ENCODE measurements around the gene GNRHR. TPM values are rescaled to one million over a fixed set of nuclear protein-coding genes. Genes with fewer than 3 reads are reported as not detected.

Gene GNRHR
- total RNA-seq, 1 donor from 2014 or later = not detected

GRCh38 chr4:67723949-67724348 is 30.2 kb downstream of the GNRHR start:
- Mint-ChIP-seq H3K9me3 (ENCODE audit: unreplicated experiment) (peaks cover 9% of the 10 kb centered on the region), H3K4me1 (ENCODE audit: unreplicated experiment) (peaks cover 2% of the 10 kb centered on the region), H3K4me3 (ENCODE audit: unreplicated experiment) (no peak overlapping the region), H3K36me3 (ENCODE audit: unreplicated experiment) (peaks cover 7% of the 10 kb centered on the region), H3K27ac (ENCODE audit: unreplicated experiment) (no peak overlapping the region), H3K27me3 (ENCODE audit: unreplicated experiment) (no peaks in the 10 kb centered on the region)
- no peak for TF ChIP-seq CTCF (IDR thresholded peaks at IDR 0.05)
- no peak for DNase-seq (ENCODE audit: extremely low spot score, unreplicated experiment)

GRCh38 chr4:67723341-67723740 is 30.8 kb downstream of the GNRHR start:
- TF ChIP-seq CTCF (IDR thresholded peaks at IDR 0.05) = no peak

GRCh38 chr4:67721770-67722597 is 32.2 kb downstream of the GNRHR start:
- no peak overlapping the region for H3K4me3 Mint-ChIP-seq (ENCODE audit: unreplicated experiment)
- H3K9me3 Mint-ChIP-seq (ENCODE audit: unreplicated experiment) = peaks cover 3% of the 10 kb centered on the region
- DNase-seq (ENCODE audit: extremely low spot score, unreplicated experiment) = no peak
- peaks cover 6% of the 10 kb centered on the region for H3K36me3 Mint-ChIP-seq (ENCODE audit: unreplicated experiment)
- peaks cover 2% of the 10 kb centered on the region for H3K4me1 Mint-ChIP-seq (ENCODE audit: unreplicated experiment)
- no peak for TF ChIP-seq CTCF (IDR thresholded peaks at IDR 0.05)
- no peaks in the 10 kb centered on the region for H3K27me3 Mint-ChIP-seq (ENCODE audit: unreplicated experiment)
- H3K27ac Mint-ChIP-seq (ENCODE audit: unreplicated experiment) = no peak overlapping the region

More at GRCh38 chr4:67723341-67723740, 30.8 kb downstream of the GNRHR start:
- peaks cover 7% of the 10 kb centered on the region for H3K36me3 Mint-ChIP-seq (ENCODE audit: unreplicated experiment)
- no peak overlapping the region for H3K4me3 Mint-ChIP-seq (ENCODE audit: unreplicated experiment)
- H3K4me1 Mint-ChIP-seq (ENCODE audit: unreplicated experiment) = peaks cover 2% of the 10 kb centered on the region
- H3K27me3 Mint-ChIP-seq (ENCODE audit: unreplicated experiment) = no peaks in the 10 kb centered on the region
- peaks cover 9% of the 10 kb centered on the region for H3K9me3 Mint-ChIP-seq (ENCODE audit: unreplicated experiment)
- H3K27ac Mint-ChIP-seq (ENCODE audit: unreplicated experiment) = no peak overlapping the region
- no peak for DNase-seq (ENCODE audit: extremely low spot score, unreplicated experiment)

GRCh38 chr4:67721315-67721769 is 32.8 kb downstream of the GNRHR start:
- H3K27ac Mint-ChIP-seq (ENCODE audit: unreplicated experiment) = no peak overlapping the region
- H3K9me3 Mint-ChIP-seq (ENCODE audit: unreplicated experiment) = no peaks in the 10 kb centered on the region
- no peaks in the 10 kb centered on the region for H3K27me3 Mint-ChIP-seq (ENCODE audit: unreplicated experiment)
- no peak overlapping the region for H3K4me3 Mint-ChIP-seq (ENCODE audit: unreplicated experiment)
- no peak for DNase-seq (ENCODE audit: extremely low spot score, unreplicated experiment)
- peaks cover 8% of the 10 kb centered on the region for H3K36me3 Mint-ChIP-seq (ENCODE audit: unreplicated experiment)
- H3K4me1 Mint-ChIP-seq (ENCODE audit: unreplicated experiment) = peaks cover 2% of the 10 kb centered on the region
- no peak for TF ChIP-seq CTCF (IDR thresholded peaks at IDR 0.05)

GRCh38 chr4:67719953-67720617 is 34.1 kb downstream of the GNRHR start:
- H3K27ac Mint-ChIP-seq (ENCODE audit: unreplicated experiment) = no peak overlapping the region
- H3K36me3 Mint-ChIP-seq (ENCODE audit: unreplicated experiment) = peaks cover 8% of the 10 kb centered on the region
- no peaks in the 10 kb centered on the region for H3K9me3 Mint-ChIP-seq (ENCODE audit: unreplicated experiment)
- peaks cover 2% of the 10 kb centered on the region for H3K4me1 Mint-ChIP-seq (ENCODE audit: unreplicated experiment)
- DNase-seq (ENCODE audit: extremely low spot score, unreplicated experiment) = no peak
- no peak for TF ChIP-seq CTCF (IDR thresholded peaks at IDR 0.05)
- no peak overlapping the region for H3K4me3 Mint-ChIP-seq (ENCODE audit: unreplicated experiment)
- no peaks in the 10 kb centered on the region for H3K27me3 Mint-ChIP-seq (ENCODE audit: unreplicated experiment)

Data from osteocyte (in vitro differentiated cells).